H9 (cell line): Measurements from ENCODE around the gene CCDC137. TPM values are rescaled to one million over a fixed set of nuclear protein-coding genes. Genes with fewer than 3 reads are reported as not detected.

Experiments
- DNase-seq: peaks from one replicate; pipeline ENCODE4 v3.0.0-alpha.2; 2017
- H2AFZ ChIP-seq: one replicate; pipeline ENCODE4 v1.6.1; 2013; ENCODE audit warnings: mild to moderate bottlenecking, low read length, control low read depth, moderate library complexity
- H2AK5ac ChIP-seq: 2 replicates; pipeline ENCODE4 v1.6.1; 2013; ENCODE audit warnings: low read length, control low read depth, mixed read lengths; ENCODE audit not compliant: insufficient read length
- H2BK120ac ChIP-seq: one replicate; pipeline ENCODE4 v1.6.1; 2013; ENCODE audit warnings: low read depth, mild to moderate bottlenecking, low read length, control low read depth, inconsistent platforms; ENCODE audit not compliant: poor library complexity, severe bottlenecking
- H2BK12ac ChIP-seq: 2 replicates; pipeline ENCODE4 v1.6.1; 2013; ENCODE audit warnings: low read length, control low read depth, mixed read lengths, low read depth; ENCODE audit not compliant: insufficient read length
- H2BK15ac ChIP-seq: 2 replicates; pipeline ENCODE4 v1.6.1; 2013; ENCODE audit warnings: low read depth, low read length, control low read depth
- H2BK20ac ChIP-seq: one replicate; pipeline ENCODE4 v1.6.1; 2013; ENCODE audit warnings: low read depth, mild to moderate bottlenecking, low read length, control low read depth, inconsistent platforms; ENCODE audit not compliant: poor library complexity, severe bottlenecking
- H2BK5ac ChIP-seq: 2 replicates; pipeline ENCODE4 v1.6.1; 2013; ENCODE audit warnings: low read length, control low read depth, mixed read lengths; ENCODE audit not compliant: insufficient read length
- H3K14ac ChIP-seq: 2 replicates; pipeline ENCODE4 v1.6.1; 2013; ENCODE audit warnings: low read length, control low read depth; ENCODE audit not compliant: insufficient read depth
- H3K18ac ChIP-seq: 2 replicates; pipeline ENCODE4 v1.6.1; 2013; ENCODE audit warnings: low read depth, mild to moderate bottlenecking, mixed read lengths, low read length, control low read depth; ENCODE audit not compliant: insufficient read length
- H3K23ac ChIP-seq: 2 replicates; pipeline ENCODE4 v1.6.1; 2013; ENCODE audit warnings: low read length, control low read depth, mixed read lengths, low read depth; ENCODE audit not compliant: insufficient read length
- H3K23me2 ChIP-seq: 2 replicates; pipeline ENCODE4 v1.6.1; 2013; ENCODE audit warnings: low read depth, mild to moderate bottlenecking, mixed read lengths, low read length, control low read depth; ENCODE audit not compliant: insufficient read length, poor library complexity, severe bottlenecking
- H3K27ac ChIP-seq: 2 replicates; pipeline ENCODE4 v1.5.1; 2013; ENCODE audit warnings: low read length, control low read depth, mixed read lengths, low read depth; ENCODE audit not compliant: insufficient read length
- H3K27me3 ChIP-seq: 2 replicates; pipeline ENCODE4 v1.6.1; 2013; ENCODE audit warnings: low read length, control low read depth, inconsistent platforms; ENCODE audit not compliant: insufficient read depth
- H3K4ac ChIP-seq: 2 replicates; pipeline ENCODE4 v1.6.1; 2013; ENCODE audit warnings: low read depth, mild to moderate bottlenecking, control low read depth, inconsistent platforms, low read length, moderate library complexity
- H3K4me1 ChIP-seq: 2 replicates; pipeline ENCODE4 v1.6.1; 2013; ENCODE audit warnings: low read length, control low read depth, inconsistent platforms; ENCODE audit not compliant: insufficient read depth
- H3K4me2 ChIP-seq: 2 replicates; pipeline ENCODE4 v1.6.1; 2013; ENCODE audit warnings: low read length, control low read depth, mixed read lengths; ENCODE audit not compliant: insufficient read length, insufficient read depth
- H3K56ac ChIP-seq: 2 replicates; pipeline ENCODE4 v1.6.1; 2013; ENCODE audit warnings: low read depth, mild to moderate bottlenecking, mixed read lengths, low read length, control low read depth; ENCODE audit not compliant: insufficient read length
- H3K79me1 ChIP-seq: 2 replicates; pipeline ENCODE4 v1.6.1; 2013; ENCODE audit warnings: low read depth, mild to moderate bottlenecking, moderate library complexity, low read length, control low read depth, inconsistent platforms; ENCODE audit not compliant: insufficient read depth, poor library complexity, severe bottlenecking
- H3K79me2 ChIP-seq: 2 replicates; pipeline ENCODE4 v1.6.1; 2013; ENCODE audit warnings: low read length, control low read depth, inconsistent platforms; ENCODE audit not compliant: insufficient read depth
- H3K9ac ChIP-seq: 2 replicates; pipeline ENCODE4 v1.6.1; 2013; ENCODE audit warnings: low read length, control low read depth, mixed read lengths; ENCODE audit not compliant: insufficient read length; ENCODE audit errors: extremely low read depth
- H3K9me3 ChIP-seq: one replicate; pipeline ENCODE4 v1.6.1; 2013; ENCODE audit warnings: low read depth, low read length, inconsistent platforms; ENCODE audit not compliant: control insufficient read depth
- H3T11ph ChIP-seq: one replicate; pipeline ENCODE4 v1.6.1; 2013; ENCODE audit warnings: mild to moderate bottlenecking, low read length, control low read depth, inconsistent platforms
- H4K20me1 ChIP-seq: one replicate; pipeline ENCODE4 v1.6.1; 2013; ENCODE audit not compliant: control insufficient read depth, insufficient read length, insufficient read depth
- H4K5ac ChIP-seq: 2 replicates; pipeline ENCODE4 v1.6.1; 2013; ENCODE audit warnings: low read depth, mild to moderate bottlenecking, mixed read lengths, low read length, control low read depth; ENCODE audit not compliant: insufficient read length
- H4K8ac ChIP-seq: replicated peaks from 2 replicates; pipeline ENCODE4 v1.6.1; 2013; ENCODE audit warnings: low read length, control low read depth, mixed read lengths, low read depth; ENCODE audit not compliant: insufficient read length
- H4K91ac ChIP-seq: 2 replicates; pipeline ENCODE4 v1.6.1; 2013; ENCODE audit warnings: low read depth, mild to moderate bottlenecking, moderate library complexity, mixed read lengths, low read length, control low read depth; ENCODE audit not compliant: insufficient read length
- H3K27ac Mint-ChIP-seq, 3 experiments: 2 replicates in 2 of 3; 3 replicates in 1 of 3; pipeline ENCODE4 v1.8.0; 2020 to 2021; ENCODE audit warnings: mixed read lengths in 3 of 3, mild to moderate bottlenecking in 1 of 3, moderate library complexity in 1 of 3
- H3K27me3 Mint-ChIP-seq: 2 replicates; pipeline ENCODE4 v1.8.0; 2021; ENCODE audit warnings: low read depth, mild to moderate bottlenecking, moderate library complexity, mixed read lengths
- H3K36me3 Mint-ChIP-seq, 3 experiments: 2 replicates in 2 of 3; 3 replicates in 1 of 3; pipeline ENCODE4 v1.8.0; 2020 to 2021; ENCODE audit warnings: low read depth in 3 of 3, mixed read lengths in 3 of 3; ENCODE audit not compliant: insufficient read depth in 1 of 3
- H3K4me1 Mint-ChIP-seq, 2 experiments: 2 replicates each; pipeline ENCODE4 v1.8.0; 2020; ENCODE audit warnings: mixed read lengths in 2 of 2
- H3K4me3 Mint-ChIP-seq, 2 experiments: 2 replicates in 1 of 2; 3 replicates in 1 of 2; pipeline ENCODE4 v1.8.0; 2020 to 2021; ENCODE audit warnings: mild to moderate bottlenecking in 2 of 2, mixed read lengths in 2 of 2, moderate library complexity in 1 of 2
- H3K9me3 Mint-ChIP-seq, 2 experiments: 2 replicates in 1 of 2; 3 replicates in 1 of 2; pipeline ENCODE4 v1.8.0; 2020; ENCODE audit warnings: mild to moderate bottlenecking in 2 of 2, mixed read lengths in 2 of 2, moderate library complexity in 1 of 2
- WGBS: extraction: QIAGEN DNeasy Blood & Tissue Kit; methylation state at CpG from one replicate; pipeline ENCODE4 v1.1.7; 2013; ENCODE audit warnings: missing lambda C conversion rate, low lambda C conversion rate, mixed read lengths; ENCODE audit not compliant: insufficient read length; ENCODE audit errors: extremely low coverage; 5-methylcytosine and 5-hydroxymethylcytosine counted together
- total RNA-seq: library from RNA; stranded (reverse); gene quantifications from 2 replicates; pipeline ENCODE4 v1.2.1, GENCODE V29; 2021
- TF ChIP-seq, protein P1 (sequence below): fragments of 200-600 bp; sonication (generic); conservative IDR thresholded peaks from 3 replicates; pipeline ENCODE4 v1.8.0; 2021; ENCODE audit warnings: antibody characterized with exemption, mild to moderate bottlenecking

The CCDC137 gene
- total RNA-seq, 1 experiment from 2014 or later, result 60.8 TPM

DNA sequence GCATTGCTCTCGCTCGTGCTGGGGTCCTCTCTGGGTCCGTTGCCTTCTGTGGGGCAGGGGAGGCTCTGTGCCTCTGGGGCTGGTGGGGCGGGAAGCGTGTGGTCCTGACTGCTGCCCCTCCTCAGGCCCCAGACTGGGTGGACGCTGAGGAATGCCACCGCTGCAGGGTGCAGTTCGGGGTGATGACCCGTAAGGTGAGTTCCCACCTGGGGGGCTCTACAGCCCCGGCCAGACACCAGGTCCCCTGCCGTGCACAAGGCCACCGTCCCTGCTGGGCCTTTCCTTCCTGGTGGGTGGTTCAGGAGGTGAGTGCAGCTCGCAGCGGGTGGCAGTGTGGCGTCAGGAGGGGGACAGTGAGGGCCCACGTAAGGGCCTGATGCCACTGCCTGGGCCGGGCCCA is 24.0 kb downstream of the CCDC137 start:
- Histone ChIP-seq H2BK20ac (no peak overlapping the region), H3K9me3 (no peaks in the 10 kb centered on the region), H2BK12ac (no peak overlapping the region), H2AK5ac (no peak overlapping the region), H2BK120ac (no peak overlapping the region), H4K5ac (no peak overlapping the region), H3T11ph (no peak overlapping the region), H3K56ac (no peak overlapping the region), H4K20me1 (no peaks in the 10 kb centered on the region), H3K18ac (no peak overlapping the region), H2BK5ac (no peak overlapping the region), H3K23me2 (no peaks in the 10 kb centered on the region), H2AFZ (no peak overlapping the region), H4K8ac (no peak overlapping the region), H3K79me1 (no peaks in the 10 kb centered on the region), H3K14ac (no peak overlapping the region), H3K27me3 (no peaks in the 10 kb centered on the region), H3K4me2 (no peak overlapping the region), H3K9ac (no peak overlapping the region), H4K91ac (no peak overlapping the region), H3K27ac (no peak overlapping the region), H3K79me2 (peaks cover 2% of the 10 kb centered on the region; the same call in 1 of the 2 replicates), H3K4me1 (no peaks in the 10 kb centered on the region), H2BK15ac (no peak overlapping the region), H3K23ac (no peak overlapping the region), H3K4ac (no peak overlapping the region)
- H3K27me3 Mint-ChIP-seq, result no peaks in the 10 kb centered on the region
- no peak overlapping the region for H3K27ac Mint-ChIP-seq
- H3K4me3 Mint-ChIP-seq, result no peak overlapping the region
- H3K36me3 Mint-ChIP-seq, result peaks cover 37 to 74% (median 65%) of the 10 kb centered on the region in 3 experiments
- no peaks in the 10 kb centered on the region for H3K9me3 Mint-ChIP-seq
- no peak for DNase-seq
- no peaks in the 10 kb centered on the region for H3K4me1 Mint-ChIP-seq
- WGBS, result no CpG with 5 or more reads among the region's 17 CpGs
- TF ChIP-seq, protein P1, sequence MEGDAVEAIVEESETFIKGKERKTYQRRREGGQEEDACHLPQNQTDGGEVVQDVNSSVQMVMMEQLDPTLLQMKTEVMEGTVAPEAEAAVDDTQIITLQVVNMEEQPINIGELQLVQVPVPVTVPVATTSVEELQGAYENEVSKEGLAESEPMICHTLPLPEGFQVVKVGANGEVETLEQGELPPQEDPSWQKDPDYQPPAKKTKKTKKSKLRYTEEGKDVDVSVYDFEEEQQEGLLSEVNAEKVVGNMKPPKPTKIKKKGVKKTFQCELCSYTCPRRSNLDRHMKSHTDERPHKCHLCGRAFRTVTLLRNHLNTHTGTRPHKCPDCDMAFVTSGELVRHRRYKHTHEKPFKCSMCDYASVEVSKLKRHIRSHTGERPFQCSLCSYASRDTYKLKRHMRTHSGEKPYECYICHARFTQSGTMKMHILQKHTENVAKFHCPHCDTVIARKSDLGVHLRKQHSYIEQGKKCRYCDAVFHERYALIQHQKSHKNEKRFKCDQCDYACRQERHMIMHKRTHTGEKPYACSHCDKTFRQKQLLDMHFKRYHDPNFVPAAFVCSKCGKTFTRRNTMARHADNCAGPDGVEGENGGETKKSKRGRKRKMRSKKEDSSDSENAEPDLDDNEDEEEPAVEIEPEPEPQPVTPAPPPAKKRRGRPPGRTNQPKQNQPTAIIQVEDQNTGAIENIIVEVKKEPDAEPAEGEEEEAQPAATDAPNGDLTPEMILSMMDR, result no peak
